Ureter (tissue), 1 donor: ENCODE measurements around the gene ARHGAP22. TPM values are rescaled to one million over a fixed set of nuclear protein-coding genes. Genes with fewer than 3 reads are reported as not detected.

ENCODE experiments used
- DNase-seq: peaks from one replicate; pipeline ENCODE4 v3.0.0-alpha.2; 2020; ENCODE audit warnings: low spot score
- total RNA-seq: library from RNA; stranded (reverse); gene quantifications from one replicate; pipeline ENCODE4 v1.2.4, GENCODE V29; 2023
- donor health status: DM: yes; HTN: yes; CAD: no.

Gene ARHGAP22
- total RNA-seq, 1 donor from 2014 or later, result 4.6 TPM

- DNase-seq, result no peak
Observed at GRCh38 chr10:48511875-48512231, 93.0 kb downstream of the ARHGAP22 start.

GRCh38 chr10:48511066-48511874, 93.6 kb downstream of the ARHGAP22 start:
- DNase-seq, result no peak

GRCh38 chr10:48509974-48510692, 94.7 kb downstream of the ARHGAP22 start:
- no peak for DNase-seq

GRCh38 chr10:48508791-48509772, 95.8 kb downstream of the ARHGAP22 start:
- no peak for DNase-seq

GRCh38 chr10:48507933-48508790, 96.7 kb downstream of the ARHGAP22 start:
- DNase-seq, result no peak

GRCh38 chr10:48507494-48507893, 97.4 kb downstream of the ARHGAP22 start:
- DNase-seq, result no peak

- peak; percentile 42 for DNase-seq
Observed at GRCh38 chr10:48506147-48506917, 98.5 kb downstream of the ARHGAP22 start.

- no peak for DNase-seq
Observed at GRCh38 chr10:48505394-48506112, 99.3 kb downstream of the ARHGAP22 start.

GRCh38 chr10:48504141-48504885, 100.6 kb downstream of the ARHGAP22 start:
- no peak for DNase-seq

GRCh38 chr10:48503293-48503911, 101.5 kb downstream of the ARHGAP22 start:
- no peak for DNase-seq

- no peak for DNase-seq
Observed at GRCh38 chr10:48502791-48503190, 102.1 kb downstream of the ARHGAP22 start.

GRCh38 chr10:48501787-48502771, 102.8 kb downstream of the ARHGAP22 start:
- DNase-seq, result no peak

GRCh38 chr10:48501226-48501625, 103.6 kb downstream of the ARHGAP22 start:
- DNase-seq, result no peak

GRCh38 chr10:48500771-48501170, 104.1 kb downstream of the ARHGAP22 start:
- DNase-seq, result no peak

- peak; percentile 33 for DNase-seq
Observed at GRCh38 chr10:48498940-48499510, 105.8 kb downstream of the ARHGAP22 start.
